ENCODE results near the gene AFP. TPM values are rescaled to one million over a fixed set of nuclear protein-coding genes. Genes with fewer than 3 reads are reported as not detected.

Gene AFP
- polyA plus RNA-seq, 2 of the 4 experiments (the other 2 are of a cell fraction), result 1.8 to 4.5 TPM

- Histone ChIP-seq H3K4me3 (no peak overlapping the region), H3K9me3 (no peaks in the 10 kb centered on the region), H3K4me2 (no peak overlapping the region), H3K27ac (no peak overlapping the region), H3K4me1 (no peaks in the 10 kb centered on the region)
- no peak for ATAC-seq
- POLR2A ChIA-PET, result interaction anchor here (1.0 kb wide), 1 partner anchor 7 kb away, joined by 3 read pairs; no protein-coding TSS in a partner anchor
- 49% methylated on average over 3 of the region's 3 CpGs for WGBS (ENCODE audit: missing lambda C conversion rate)
- no peak for FAIRE-seq
- DNase-seq (ENCODE audit: low read depth in 1 of 2, low spot score in 1 of 2), result no peak
- no peak for TF ChIP-seq NFE2L2 (conservative IDR thresholded peaks at IDR 0.05; ENCODE audit: low read length)
- TF ChIP-seq REST (IDR thresholded peaks at IDR 0.05), result no peak
- TF ChIP-seq TP53 (CRISPR knock-in tag; IDR thresholded peaks at IDR 0.05), result no peak
- no peak for TF ChIP-seq EHMT2 (IDR thresholded peaks at IDR 0.05; ENCODE audit: low read depth)
- CTCF ChIA-PET, result interaction anchor here (1.1 kb wide), 1 partner anchor 12 kb away, joined by 3 read pairs; no protein-coding TSS in a partner anchor
Observed at GRCh38 chr4:73410916-73411730, 24.9 kb upstream of the AFP start.

- Histone ChIP-seq H3K4me3 (no peak overlapping the region), H3K4me1 (no peaks in the 10 kb centered on the region), H3K4me2 (no peak overlapping the region), H3K27ac (no peak overlapping the region), H3K9me3 (no peaks in the 10 kb centered on the region)
- ChIA-PET CTCF (interaction anchor here (1.1 kb wide), 1 partner anchor 11 kb away, joined by 3 read pairs; no protein-coding TSS in a partner anchor), POLR2A (no interaction called here)
- DNase-seq (ENCODE audit: low read depth in 1 of 2, low spot score in 1 of 2) (no peak), ATAC-seq (no peak), FAIRE-seq (no peak)
- TF ChIP-seq RNF2 (IDR thresholded peaks at IDR 0.05; ENCODE audit: borderline replicate concordance, low read depth), result no peak
- TF ChIP-seq HEYL (CRISPR knock-in tag; IDR thresholded peaks at IDR 0.05), result no peak
- TF ChIP-seq CEBPB (IDR thresholded peaks at IDR 0.05), result no peak
- no peak for TF ChIP-seq ESRRA (IDR thresholded peaks at IDR 0.05; ENCODE audit: borderline replicate concordance, low read length)
- TF ChIP-seq SREBF2 (IDR thresholded peaks at IDR 0.05), result no peak
- WGBS (ENCODE audit: missing lambda C conversion rate), result 77% methylated on average over 8 of the region's 8 CpGs
Observed at GRCh38 chr4:73411731-73412414, 24.1 kb upstream of the AFP start.

- no peak overlapping the region for H3K27ac ChIP-seq
- 52% methylated on average over 4 of the region's 4 CpGs for WGBS (ENCODE audit: missing lambda C conversion rate)
- H3K4me1 ChIP-seq, result no peaks in the 10 kb centered on the region
- ChIA-PET CTCF (no interaction called here), POLR2A (no interaction called here)
- no peaks in the 10 kb centered on the region for H3K9me3 ChIP-seq
- ATAC-seq (no peak), FAIRE-seq (no peak), DNase-seq (ENCODE audit: low read depth in 1 of 2, low spot score in 1 of 2) (no peak)
- H3K4me2 ChIP-seq, result no peak overlapping the region
- no peak overlapping the region for H3K4me3 ChIP-seq
- no peak for TF ChIP-seq FOSB (CRISPR knock-in tag; IDR thresholded peaks at IDR 0.05)
- no peak for TF ChIP-seq ZNF302 (CRISPR knock-in tag; IDR thresholded peaks at IDR 0.05)
- no peak for TF ChIP-seq HES2 (IDR thresholded peaks at IDR 0.05)
- TF ChIP-seq CHD2 (IDR thresholded peaks at IDR 0.05; ENCODE audit: low read length, partially characterized antibody), result no peak
- TF ChIP-seq POLR2A (IDR thresholded peaks at IDR 0.05; ENCODE audit: low read length), result no peak
- TF ChIP-seq JUNB (IDR thresholded peaks at IDR 0.05), result no peak
- TF ChIP-seq HMGXB4 (CRISPR knock-in tag; IDR thresholded peaks at IDR 0.05; ENCODE audit: borderline replicate concordance), result no peak
- no peak for TF ChIP-seq TP53 (CRISPR knock-in tag; IDR thresholded peaks at IDR 0.05)
- TF ChIP-seq RARB (CRISPR knock-in tag; IDR thresholded peaks at IDR 0.05), result no peak
- TF ChIP-seq CBX8 (IDR thresholded peaks at IDR 0.05), result no peak
- TF ChIP-seq E2F6 (IDR thresholded peaks at IDR 0.05; ENCODE audit: borderline replicate concordance, low read depth), result no peak
- no peak for TF ChIP-seq KDM5A (IDR thresholded peaks at IDR 0.05)
- no peak for TF ChIP-seq POLR2AphosphoS2 (conservative IDR thresholded peaks at IDR 0.05; ENCODE audit: low read length)
- no peak for TF ChIP-seq PHF8 (IDR thresholded peaks at IDR 0.05; ENCODE audit: borderline replicate concordance, low read depth)
- no peak for TF ChIP-seq MAZ (IDR thresholded peaks at IDR 0.05; ENCODE audit: borderline replicate concordance, low read depth, low read length)
- TF ChIP-seq ZSCAN20 (CRISPR knock-in tag; IDR thresholded peaks at IDR 0.05), result no peak
- no peak for TF ChIP-seq BHLHE40 (IDR thresholded peaks at IDR 0.05; ENCODE audit: low read depth, low read length)
- TF ChIP-seq PBX3 (IDR thresholded peaks at IDR 0.05), result no peak
Observed at GRCh38 chr4:73413294-73413755, 22.7 kb upstream of the AFP start.
